Measurements from ENCODE around the gene FTO. TPM values are rescaled to one million over a fixed set of nuclear protein-coding genes. Genes with fewer than 3 reads are reported as not detected.

FTO gene
- total RNA-seq, 4 donors from 2014 or later: 102 to 138 (median 130) TPM

DNA sequence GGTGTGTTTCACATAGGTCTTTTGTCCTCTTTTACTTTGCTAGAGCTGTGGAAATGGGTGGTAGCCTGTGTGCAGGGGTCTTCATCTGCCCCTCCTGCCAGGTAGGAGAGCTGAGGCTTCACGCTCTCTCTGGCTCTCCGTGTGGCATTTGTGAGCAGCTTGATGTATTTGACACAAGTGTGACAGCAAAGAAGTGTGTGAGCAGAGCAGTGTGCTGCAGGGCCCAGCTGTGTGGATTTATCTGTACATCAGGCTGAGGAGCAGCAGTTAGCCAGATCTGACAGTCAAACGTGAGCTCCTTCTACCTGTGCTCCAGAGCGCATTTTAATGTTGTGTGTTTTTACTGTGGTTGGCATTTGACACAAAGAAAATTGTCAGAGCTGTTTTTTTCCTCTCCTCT, 101.8 kb downstream of the FTO start:
- H3K9me3 ChIP-seq: no peaks in the 10 kb centered on the region
- no peak for ATAC-seq
- TF ChIP-seq POLR2A (IDR thresholded peaks at IDR 0.05) (no peak), EP300 (IDR thresholded peaks at IDR 0.05) (no peak)

DNA sequence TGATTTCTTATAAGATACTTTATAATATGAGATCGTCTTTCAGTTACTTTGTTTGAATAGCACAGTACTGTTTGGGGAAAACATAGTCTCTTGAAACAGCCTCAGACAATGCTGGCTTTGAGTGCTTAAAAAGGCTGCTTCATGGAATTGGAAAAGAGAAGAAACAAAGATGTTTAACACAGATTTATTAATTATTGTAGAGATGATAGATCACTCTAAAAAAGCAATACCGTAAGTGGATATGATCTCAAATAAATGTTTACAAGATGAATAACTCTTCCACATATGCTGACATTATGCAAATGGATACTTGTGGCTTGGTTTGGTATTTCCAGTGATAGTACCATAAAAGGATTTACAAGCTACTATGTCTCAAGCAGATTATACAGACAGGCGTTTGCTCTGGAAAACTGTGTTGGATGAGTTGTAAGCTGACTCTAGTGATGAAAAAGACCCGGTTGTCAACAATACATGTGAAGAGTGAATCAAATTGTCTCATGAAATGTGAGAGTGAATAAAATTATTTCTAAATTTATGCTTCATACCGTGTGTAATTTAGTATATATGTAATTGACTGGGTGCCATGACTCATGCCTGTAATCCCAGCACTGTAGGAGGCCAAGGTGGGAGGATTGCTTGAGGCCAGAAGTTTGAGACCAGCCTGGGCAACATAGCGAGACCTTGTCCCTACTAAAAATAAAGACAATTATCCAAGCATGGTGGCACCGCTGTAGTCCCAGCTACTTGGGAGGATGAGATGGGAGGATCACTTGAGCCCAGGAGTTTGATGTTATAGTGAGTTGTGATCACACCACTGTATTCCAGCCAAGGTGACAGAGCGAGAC, 105.4 kb downstream of the FTO start:
- no peak overlapping the region for H3K27ac ChIP-seq
- 69 to 73% methylated on average over 8 of the region's 8 CpGs for WGBS, 2 donors (ENCODE audit: low coverage in 1 of 2)

More for the DNA sequence above, 101.8 kb downstream of the FTO start:
- Histone ChIP-seq H3K27me3 (no peaks in the 10 kb centered on the region), H3K4me3 (no peak overlapping the region), H3K27ac (no peak overlapping the region), H3K36me3 (peaks cover 0 to 6% of the 10 kb centered on the region in 2 donors), H3K4me1 (peaks cover 0 to 32% (median 2%) of the 10 kb centered on the region in 3 donors)
- 58 to 86% methylated on average over 2 of the region's 4 CpGs for WGBS, 2 donors (ENCODE audit: low coverage in 1 of 2)

DNA sequence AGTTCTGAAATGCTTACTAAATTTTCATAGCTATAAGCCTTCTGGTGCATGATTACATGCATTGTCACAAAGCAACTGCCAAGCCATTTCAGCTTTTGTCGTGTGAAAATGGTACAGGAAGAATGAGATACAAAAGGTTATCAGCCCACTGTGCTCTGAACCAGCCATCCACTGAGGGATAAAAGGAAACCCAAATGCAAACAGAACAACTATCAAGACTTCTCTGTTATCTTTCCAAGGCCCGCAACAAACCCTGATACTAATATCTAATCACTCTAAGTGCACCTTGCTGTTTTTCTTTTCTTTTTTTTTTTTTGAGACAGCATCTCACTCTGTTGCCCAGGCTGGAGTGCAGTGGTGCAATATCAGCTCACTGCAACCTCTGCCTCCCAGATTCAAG, 109.0 kb downstream of the FTO start:
- ATAC-seq: no peak
- no peak for TF ChIP-seq POLR2A (IDR thresholded peaks at IDR 0.05)
- TF ChIP-seq, protein P1, sequence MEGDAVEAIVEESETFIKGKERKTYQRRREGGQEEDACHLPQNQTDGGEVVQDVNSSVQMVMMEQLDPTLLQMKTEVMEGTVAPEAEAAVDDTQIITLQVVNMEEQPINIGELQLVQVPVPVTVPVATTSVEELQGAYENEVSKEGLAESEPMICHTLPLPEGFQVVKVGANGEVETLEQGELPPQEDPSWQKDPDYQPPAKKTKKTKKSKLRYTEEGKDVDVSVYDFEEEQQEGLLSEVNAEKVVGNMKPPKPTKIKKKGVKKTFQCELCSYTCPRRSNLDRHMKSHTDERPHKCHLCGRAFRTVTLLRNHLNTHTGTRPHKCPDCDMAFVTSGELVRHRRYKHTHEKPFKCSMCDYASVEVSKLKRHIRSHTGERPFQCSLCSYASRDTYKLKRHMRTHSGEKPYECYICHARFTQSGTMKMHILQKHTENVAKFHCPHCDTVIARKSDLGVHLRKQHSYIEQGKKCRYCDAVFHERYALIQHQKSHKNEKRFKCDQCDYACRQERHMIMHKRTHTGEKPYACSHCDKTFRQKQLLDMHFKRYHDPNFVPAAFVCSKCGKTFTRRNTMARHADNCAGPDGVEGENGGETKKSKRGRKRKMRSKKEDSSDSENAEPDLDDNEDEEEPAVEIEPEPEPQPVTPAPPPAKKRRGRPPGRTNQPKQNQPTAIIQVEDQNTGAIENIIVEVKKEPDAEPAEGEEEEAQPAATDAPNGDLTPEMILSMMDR (IDR thresholded peaks at IDR 0.05): no peak
- Histone ChIP-seq H3K36me3 (peaks cover 0 to 54% of the 10 kb centered on the region in 2 donors), H3K9me3 (no peaks in the 10 kb centered on the region), H3K4me3 (no peak overlapping the region), H3K27ac (no peak overlapping the region), H3K4me1 (peaks cover 0 to 35% (median 12%) of the 10 kb centered on the region in 3 donors), H3K27me3 (no peaks in the 10 kb centered on the region)
- 70 to 86% methylated on average over 2 of the region's 2 CpGs for WGBS, 2 donors (ENCODE audit: low coverage in 1 of 2)

More for the DNA sequence above, 105.4 kb downstream of the FTO start:
- Histone ChIP-seq H3K4me3 (no peak overlapping the region), H3K36me3 (peaks cover 0 to 41% of the 10 kb centered on the region in 2 donors), H3K27me3 (no peaks in the 10 kb centered on the region), H3K9me3 (no peaks in the 10 kb centered on the region), H3K4me1 (peaks cover 0 to 32% (median 2%) of the 10 kb centered on the region in 3 donors)
- TF ChIP-seq EP300 (IDR thresholded peaks at IDR 0.05): no peak
- no peak for TF ChIP-seq POLR2AphosphoS5 (IDR thresholded peaks at IDR 0.05)
- TF ChIP-seq, protein P1 (IDR thresholded peaks at IDR 0.05): no peak
- no peak for TF ChIP-seq POLR2A (IDR thresholded peaks at IDR 0.05)
- no peak for ATAC-seq

DNA sequence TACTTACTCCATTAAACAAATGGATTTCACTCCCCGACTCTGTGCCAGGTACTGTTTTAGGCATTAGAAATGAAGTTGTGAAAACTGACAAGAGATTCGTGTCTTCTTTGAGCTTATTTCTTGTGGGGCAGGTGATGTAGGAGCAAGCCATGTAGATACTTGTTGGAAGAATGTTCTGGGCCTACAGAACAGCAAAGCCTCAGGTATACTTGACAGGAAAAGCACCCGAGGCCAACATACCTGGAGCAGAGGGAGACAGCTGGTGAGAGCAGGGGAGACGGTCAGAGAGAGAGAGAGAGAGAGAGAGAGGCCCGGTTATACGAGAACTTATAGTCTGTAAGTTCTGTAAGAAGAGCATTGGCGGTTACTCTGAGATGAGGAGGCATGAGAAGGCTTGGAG, 110.8 kb downstream of the FTO start:
- no peak overlapping the region for H3K4me3 ChIP-seq
- TF ChIP-seq EP300 (IDR thresholded peaks at IDR 0.05) (no peak), POLR2AphosphoS5 (IDR thresholded peaks at IDR 0.05) (no peak), POLR2A (IDR thresholded peaks at IDR 0.05) (no peak)
- TF ChIP-seq, protein P1 (IDR thresholded peaks at IDR 0.05): no peak
- H3K4me1 ChIP-seq: peaks cover 3 to 21% (median 12%) of the 10 kb centered on the region in 3 donors
- H3K27ac ChIP-seq: no peak overlapping the region
- no peak for ATAC-seq
- H3K27me3 ChIP-seq: no peaks in the 10 kb centered on the region
- peaks cover 0 to 54% of the 10 kb centered on the region in 2 donors for H3K36me3 ChIP-seq
- no peaks in the 10 kb centered on the region for H3K9me3 ChIP-seq
- WGBS, 2 donors (ENCODE audit: low coverage in 1 of 2): 88% methylated on average over 7 of the region's 7 CpGs

DNA sequence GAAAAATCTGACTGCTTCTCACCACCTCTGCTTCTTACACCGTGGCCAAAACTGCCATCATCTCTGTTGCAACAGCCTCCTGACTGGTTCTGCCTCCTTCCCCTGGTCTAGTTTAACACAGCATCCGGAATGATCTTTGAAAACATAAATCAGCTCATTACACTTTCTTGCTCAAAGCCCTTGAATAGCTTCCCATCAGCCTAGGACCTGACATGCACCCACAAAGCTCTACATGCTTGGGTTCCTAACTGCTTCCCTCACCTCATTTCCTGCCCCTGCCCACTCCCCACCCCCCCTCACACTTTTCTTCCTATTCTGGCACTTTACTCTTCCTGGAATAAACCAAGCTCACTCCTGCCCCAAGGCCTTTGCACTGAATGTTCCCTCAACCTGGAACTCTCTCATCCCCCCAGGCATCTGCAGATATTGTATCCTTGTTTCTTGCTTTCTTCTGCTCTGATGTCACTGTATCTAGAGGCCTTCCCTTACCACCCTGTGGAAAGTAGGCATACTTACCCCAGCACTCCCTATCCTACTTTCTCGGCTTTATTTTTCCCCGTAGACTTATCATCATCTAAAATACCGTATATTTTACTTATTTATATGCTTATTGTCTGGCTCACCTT, 112.4 kb downstream of the FTO start:
- Histone ChIP-seq H3K9me3 (no peaks in the 10 kb centered on the region), H3K27me3 (no peaks in the 10 kb centered on the region), H3K4me1 (peaks cover 3 to 21% (median 12%) of the 10 kb centered on the region in 3 donors), H3K4me3 (no peak overlapping the region), H3K27ac (no peak overlapping the region), H3K36me3 (peaks cover 0 to 43% of the 10 kb centered on the region in 2 donors)
- no peak for ATAC-seq
- TF ChIP-seq, protein P1 (IDR thresholded peaks at IDR 0.05): no peak
- TF ChIP-seq EP300 (IDR thresholded peaks at IDR 0.05): no peak
- TF ChIP-seq POLR2A (IDR thresholded peaks at IDR 0.05): no peak
- TF ChIP-seq POLR2AphosphoS5 (IDR thresholded peaks at IDR 0.05): no peak
- 93 to 96% methylated on average over 5 of the region's 5 CpGs for WGBS, 2 donors (ENCODE audit: low coverage in 1 of 2)
